SK-N-SH (cell line): ENCODE data around the gene OR13C3. TPM values are rescaled to one million over a fixed set of nuclear protein-coding genes. Genes with fewer than 3 reads are reported as not detected.

ENCODE experiments used
- CTCF ChIA-PET: fragments of 300-600, 350-600 bp; formaldehyde crosslinking; extraction: SDS; loops from one replicate; lab custom pipeline; 2021; lab: Yijun Ruan, JAX
- POLR2A ChIA-PET: fragments of 350-600 bp; sonication (Branson Sonifier 250); formaldehyde crosslinking; extraction: SDS; loops from one replicate; lab custom pipeline; 2020; ENCODE audit warnings: antibody characterized with exemption, inconsistent platforms; lab: Yijun Ruan, JAX
- DNase-seq: peaks from one replicate; pipeline ENCODE4 v3.0.0; 2012
- H2AFZ ChIP-seq: fragments of 200-600 bp; sonication (generic); 2 replicates; pipeline ENCODE4 v1.8.1; 2016; ENCODE audit warnings: antibody characterized with exemption, mild to moderate bottlenecking, low read depth
- H3F3A ChIP-seq: fragments of 200-600 bp; sonication (generic); replicated peaks from 2 replicates; pipeline ENCODE3; 2016; ENCODE audit warnings: antibody characterized with exemption, mild to moderate bottlenecking; ENCODE audit not compliant: insufficient read depth
- H3K27ac ChIP-seq, 2 experiments: fragments of 200-500 bp in 1 of 2; fragments of 200-600 bp in 1 of 2; sonication (Bioruptor generic) in 1 of 2; sonication (generic), shearing (Covaris generic) in 1 of 2; 2 replicates each; pipeline versions ENCODE4 v1.5.1 to v1.6.1; 2014 to 2016; ENCODE audit warnings: low read depth in 2 of 2, inconsistent platforms in 1 of 2, low read length in 1 of 2, mild to moderate bottlenecking in 1 of 2, mixed read lengths in 1 of 2
- H3K27me3 ChIP-seq: fragments of 200-600 bp; sonication (generic), shearing (Covaris generic); 2 replicates; pipeline ENCODE4 v1.6.1; 2016; ENCODE audit warnings: mixed run types; ENCODE audit not compliant: insufficient read depth
- H3K36me3 ChIP-seq, 2 experiments: fragments of 200-500 bp in 1 of 2; fragments of 200-600 bp in 1 of 2; sonication (Bioruptor generic) in 1 of 2; sonication (generic) in 1 of 2; replicated peaks in 1 of 2; 2 replicates each; pipeline versions ENCODE3 to v1.5.1; 2014 to 2016; ENCODE audit warnings: low read length in 1 of 2, mild to moderate bottlenecking in 1 of 2; ENCODE audit not compliant: insufficient read depth in 2 of 2, control insufficient read depth in 1 of 2
- H3K4me1 ChIP-seq, 2 experiments: fragments of 200-500 bp in 1 of 2; fragments of 200-600 bp in 1 of 2; sonication (Bioruptor generic) in 1 of 2; sonication (generic), shearing (Covaris generic) in 1 of 2; 2 replicates each; pipeline versions ENCODE4 v1.5.1 to v1.6.1; 2014 to 2016; ENCODE audit warnings: low read depth in 1 of 2, low read length in 1 of 2, mixed run types in 1 of 2; ENCODE audit not compliant: insufficient read depth in 2 of 2, control insufficient read depth in 1 of 2
- H3K4me2 ChIP-seq: fragments of 200-600 bp; sonication (generic), shearing (Covaris generic); 2 replicates; pipeline ENCODE4 v1.6.1; 2017; ENCODE audit warnings: mixed run types
- H3K4me3 ChIP-seq, 2 experiments: fragments of 200-500 bp in 1 of 2; fragments of 200-600 bp in 1 of 2; sonication (Bioruptor generic) in 1 of 2; sonication (generic), shearing (Covaris generic) in 1 of 2; 2 replicates each; pipeline versions ENCODE4 v1.5.1 to v1.8.1; 2014 to 2016; ENCODE audit warnings: low read depth in 2 of 2, inconsistent platforms in 1 of 2, low read length in 1 of 2, mild to moderate bottlenecking in 1 of 2, mixed read lengths in 1 of 2, moderate library complexity in 1 of 2
- H3K79me2 ChIP-seq: fragments of 200-600 bp; sonication (generic); 2 replicates; pipeline ENCODE4 v1.8.1; 2017; ENCODE audit warnings: mild to moderate bottlenecking; ENCODE audit not compliant: insufficient read depth
- H3K9ac ChIP-seq: fragments of 200-600 bp; sonication (generic); 2 replicates; pipeline ENCODE4 v1.6.1; 2017; ENCODE audit warnings: mixed run types
- H3K9me2 ChIP-seq: fragments of 200-600 bp; sonication (generic); 2 replicates; pipeline ENCODE4 v1.6.1; 2017; ENCODE audit warnings: mixed run types
- H3K9me3 ChIP-seq: fragments of 200-600 bp; sonication (generic); 2 replicates; pipeline ENCODE4 v1.6.1; 2017; ENCODE audit warnings: mixed run types, mild to moderate bottlenecking, moderate library complexity
- H4K20me1 ChIP-seq: fragments of 200-600 bp; sonication (generic); 2 replicates; pipeline ENCODE4 v1.6.1; 2017; ENCODE audit warnings: mild to moderate bottlenecking, mixed run types; ENCODE audit not compliant: insufficient read depth
- CHD2 ChIP-seq: fragments of 150-350 bp; IDR thresholded peaks from 2 replicates; pipeline ENCODE4 v1.6.1; 2018; ENCODE audit warnings: low read length; ENCODE audit not compliant: partially characterized antibody
- EP300 ChIP-seq, 2 experiments: IDR thresholded peaks; 2 replicates each; pipeline versions ENCODE4 v1.4.0 to v1.6.1; 2012; ENCODE audit warnings: borderline replicate concordance in 1 of 2, low read depth in 1 of 2, low read length in 1 of 2
- EZH2phosphoT487 ChIP-seq: fragments of 200-600 bp; sonication (generic); IDR thresholded peaks from 2 replicates; pipeline ENCODE4 v1.6.1; 2017; ENCODE audit warnings: low read depth, mixed run types, mild to moderate bottlenecking, antibody characterized with exemption, moderate library complexity, borderline replicate concordance
- FOSL2 ChIP-seq: IDR thresholded peaks from 2 replicates; pipeline ENCODE4 v1.4.0; 2012; ENCODE audit warnings: low read depth, mild to moderate bottlenecking, moderate library complexity, borderline replicate concordance
- FOXJ3 ChIP-seq: sonication (generic); formaldehyde crosslinking; IDR thresholded peaks from 2 replicates; pipeline ENCODE4 v1.5.1; 2020; ENCODE audit warnings: mild to moderate bottlenecking, missing genetic modification reagents
- FOXM1 ChIP-seq: IDR thresholded peaks from 2 replicates; pipeline ENCODE4 v1.4.0; 2012; ENCODE audit warnings: low read depth, mild to moderate bottlenecking
- GABPA ChIP-seq: IDR thresholded peaks from 2 replicates; pipeline ENCODE4 v1.4.0; 2012; ENCODE audit warnings: low read depth, mild to moderate bottlenecking
- GATA2 ChIP-seq: sonication (generic); formaldehyde crosslinking; IDR thresholded peaks from 2 replicates; pipeline ENCODE4 v1.5.0; 2020; ENCODE audit warnings: mild to moderate bottlenecking, missing genetic modification reagents
- MXI1 ChIP-seq: IDR thresholded peaks from 2 replicates; pipeline ENCODE4 v1.6.1; 2012; ENCODE audit warnings: mild to moderate bottlenecking, low read depth, low read length, improper control_type of control experiment
- NRF1 ChIP-seq: IDR thresholded peaks from 2 replicates; pipeline ENCODE4 v1.6.1; 2012; ENCODE audit warnings: low read depth, mild to moderate bottlenecking, low read length
- POLR2AphosphoS5 ChIP-seq: IDR thresholded peaks from 2 replicates; pipeline ENCODE4 v1.6.1; 2012; ENCODE audit warnings: low read depth, low read length
- REST ChIP-seq: IDR thresholded peaks from 2 replicates; pipeline ENCODE4 v1.6.1; 2012; ENCODE audit warnings: mild to moderate bottlenecking, low read depth, low read length, moderate library complexity
- RXRA ChIP-seq: IDR thresholded peaks from 2 replicates; pipeline ENCODE4 v1.4.0; 2012; ENCODE audit warnings: low read depth, mild to moderate bottlenecking, borderline replicate concordance
- SIN3A ChIP-seq: IDR thresholded peaks from 2 replicates; pipeline ENCODE4 v1.6.1; 2012; ENCODE audit warnings: low read depth, mild to moderate bottlenecking, low read length, moderate library complexity, borderline replicate concordance
- TAF1 ChIP-seq: IDR thresholded peaks from 2 replicates; pipeline ENCODE4 v1.6.1; 2012; ENCODE audit warnings: low read depth, mild to moderate bottlenecking, low read length, moderate library complexity, borderline replicate concordance
- TEAD4 ChIP-seq: IDR thresholded peaks from 2 replicates; pipeline ENCODE4 v1.4.0; 2012; ENCODE audit warnings: mild to moderate bottlenecking, borderline replicate concordance; ENCODE audit not compliant: insufficient read depth
- USF1 ChIP-seq: IDR thresholded peaks from 2 replicates; pipeline ENCODE4 v1.4.0; 2012; ENCODE audit warnings: low read depth, borderline replicate concordance
- YY1 ChIP-seq: IDR thresholded peaks from 2 replicates; pipeline ENCODE4 v1.4.0; 2012; ENCODE audit warnings: low read depth, mild to moderate bottlenecking
- WGBS: methylation state at CpG from one replicate; pipeline ENCODE4 v1.1.6; 2017; ENCODE audit warnings: low lambda C conversion rate; 5-methylcytosine and 5-hydroxymethylcytosine counted together
- polyA plus RNA-seq, 3 experiments: library from polyadenylated mRNA; depleted of rRNA; stranded (reverse); fragments of >200 nt; gene quantifications; 2 replicates each; pipeline ENCODE4 v1.2.3, GENCODE V29; 2012
- TF ChIP-seq, protein P1 (sequence below): fragments of 200-600 bp; sonication (generic); IDR thresholded peaks from 2 replicates; pipeline ENCODE4 v1.6.1; 2017; ENCODE audit warnings: antibody characterized with exemption, mild to moderate bottlenecking, moderate library complexity
- TF ChIP-seq, protein P2 (sequence below): IDR thresholded peaks from 2 replicates; pipeline ENCODE4 v1.4.0; 2012; ENCODE audit warnings: low read depth

OR13C3 gene
- polyA plus RNA-seq, 1 of the 3 experiments (the other 2 are of a cell fraction): not detected

GRCh38 chr9:104555521-104555920 is 18.9 kb upstream of the OR13C3 start:
- CTCF ChIA-PET: no interaction called here
- POLR2A ChIA-PET: no interaction called here
- 42% methylated on average over 1 of the region's 1 CpG for WGBS

More at GRCh38 chr9:104555521-104555920, 18.9 kb upstream of the OR13C3 start:
- Histone ChIP-seq H2AFZ (no peak overlapping the region), H3K4me2 (no peak overlapping the region), H3K9me3 (no peaks in the 10 kb centered on the region), H4K20me1 (no peaks in the 10 kb centered on the region), H3K9me2 (no peaks in the 10 kb centered on the region), H3K36me3 (no peaks in the 10 kb centered on the region), H3K27ac (no peak overlapping the region), H3K79me2 (no peaks in the 10 kb centered on the region), H3K27me3 (no peaks in the 10 kb centered on the region), H3K4me1 (no peaks in the 10 kb centered on the region), H3K9ac (no peak overlapping the region), H3K4me3 (no peak overlapping the region), H3F3A (no peaks in the 10 kb centered on the region)
- TF ChIP-seq EP300 (IDR thresholded peaks at IDR 0.05; ENCODE audit: borderline replicate concordance in 1 of 2, low read depth in 1 of 2, low read length in 1 of 2) (no peak), GATA2 (CRISPR knock-in tag) (no peak), RXRA (no peak), FOSL2 (no peak), FOXM1 (no peak), EZH2phosphoT487 (no peak), REST (no peak), MXI1 (no peak), TAF1 (no peak), TEAD4 (no peak), YY1 (no peak), CHD2 (no peak), FOXJ3 (CRISPR knock-in tag) (no peak), POLR2AphosphoS5 (no peak), USF1 (no peak), GABPA (no peak), SIN3A (no peak), NRF1 (no peak)
- TF ChIP-seq, protein P1, sequence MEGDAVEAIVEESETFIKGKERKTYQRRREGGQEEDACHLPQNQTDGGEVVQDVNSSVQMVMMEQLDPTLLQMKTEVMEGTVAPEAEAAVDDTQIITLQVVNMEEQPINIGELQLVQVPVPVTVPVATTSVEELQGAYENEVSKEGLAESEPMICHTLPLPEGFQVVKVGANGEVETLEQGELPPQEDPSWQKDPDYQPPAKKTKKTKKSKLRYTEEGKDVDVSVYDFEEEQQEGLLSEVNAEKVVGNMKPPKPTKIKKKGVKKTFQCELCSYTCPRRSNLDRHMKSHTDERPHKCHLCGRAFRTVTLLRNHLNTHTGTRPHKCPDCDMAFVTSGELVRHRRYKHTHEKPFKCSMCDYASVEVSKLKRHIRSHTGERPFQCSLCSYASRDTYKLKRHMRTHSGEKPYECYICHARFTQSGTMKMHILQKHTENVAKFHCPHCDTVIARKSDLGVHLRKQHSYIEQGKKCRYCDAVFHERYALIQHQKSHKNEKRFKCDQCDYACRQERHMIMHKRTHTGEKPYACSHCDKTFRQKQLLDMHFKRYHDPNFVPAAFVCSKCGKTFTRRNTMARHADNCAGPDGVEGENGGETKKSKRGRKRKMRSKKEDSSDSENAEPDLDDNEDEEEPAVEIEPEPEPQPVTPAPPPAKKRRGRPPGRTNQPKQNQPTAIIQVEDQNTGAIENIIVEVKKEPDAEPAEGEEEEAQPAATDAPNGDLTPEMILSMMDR: no peak
- TF ChIP-seq, protein P2, sequence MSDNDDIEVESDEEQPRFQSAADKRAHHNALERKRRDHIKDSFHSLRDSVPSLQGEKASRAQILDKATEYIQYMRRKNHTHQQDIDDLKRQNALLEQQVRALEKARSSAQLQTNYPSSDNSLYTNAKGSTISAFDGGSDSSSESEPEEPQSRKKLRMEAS: no peak
- DNase-seq: no peak
